Ectodermal cell (in vitro differentiated cells): ENCODE measurements around the gene KRT40.

Experiments
- H3K27ac ChIP-seq: 2 replicates; pipeline ENCODE4 v1.7.0; 2013; ENCODE audit warnings: mild to moderate bottlenecking, low read depth, low read length; ENCODE audit not compliant: insufficient read depth, poor library complexity, severe bottlenecking
- H3K27me3 ChIP-seq: 2 replicates; pipeline ENCODE4 v1.7.0; 2013; ENCODE audit warnings: mild to moderate bottlenecking, low read length; ENCODE audit not compliant: insufficient read depth, control insufficient read depth, poor library complexity, severe bottlenecking
- H3K36me3 ChIP-seq: one replicate; pipeline ENCODE4 v1.7.0; 2013; ENCODE audit warnings: low read length; ENCODE audit not compliant: control insufficient read depth, insufficient read depth
- H3K4me1 ChIP-seq: one replicate; pipeline ENCODE4 v1.7.0; 2013; ENCODE audit warnings: low read length; ENCODE audit not compliant: control insufficient read depth, insufficient read depth
- H3K4me3 ChIP-seq: 2 replicates; pipeline ENCODE4 v1.7.0; 2013; ENCODE audit warnings: low read depth, low read length, control low read depth; ENCODE audit not compliant: insufficient read depth
- H3K9me3 ChIP-seq: 2 replicates; pipeline ENCODE4 v1.7.0; 2013; ENCODE audit warnings: mild to moderate bottlenecking, low read length, moderate library complexity; ENCODE audit not compliant: control insufficient read depth
- WGBS, 2 experiments: methylation state at CpG; one replicate each; pipeline ENCODE4 v1.1.7; 2013; ENCODE audit warnings: missing lambda C conversion rate in 2 of 2; 5-methylcytosine and 5-hydroxymethylcytosine counted together

Gene KRT40

DNA sequence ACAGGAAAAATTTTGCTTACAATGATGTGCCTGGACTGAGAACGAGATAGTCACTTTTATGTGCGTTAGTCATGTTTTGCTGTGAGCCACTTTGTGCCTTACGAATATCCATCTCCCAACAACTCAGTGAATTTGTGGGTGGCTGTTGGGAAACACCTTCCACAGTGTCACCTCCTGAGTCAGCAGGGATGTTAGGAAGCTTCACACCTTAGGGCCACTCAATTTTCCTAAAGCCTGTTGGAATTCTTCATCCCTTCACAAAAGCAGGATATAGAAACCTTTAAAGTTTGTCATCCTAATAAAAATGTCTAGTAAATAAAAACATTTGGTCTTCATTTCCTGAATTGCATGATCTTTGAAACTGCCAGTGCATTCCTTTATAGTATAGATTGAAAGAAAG, 29.1 kb upstream of the KRT40 start:
- H3K36me3 ChIP-seq: no peaks in the 10 kb centered on the region
- H3K4me3 ChIP-seq: no peak overlapping the region
- H3K27ac ChIP-seq: no peak overlapping the region
- peaks cover 6% of the 10 kb centered on the region for H3K4me1 ChIP-seq
- 95 to 98% methylated on average over 3 of the region's 3 CpGs for WGBS, 2 experiments
- no peaks in the 10 kb centered on the region for H3K9me3 ChIP-seq
- no peaks in the 10 kb centered on the region for H3K27me3 ChIP-seq

DNA sequence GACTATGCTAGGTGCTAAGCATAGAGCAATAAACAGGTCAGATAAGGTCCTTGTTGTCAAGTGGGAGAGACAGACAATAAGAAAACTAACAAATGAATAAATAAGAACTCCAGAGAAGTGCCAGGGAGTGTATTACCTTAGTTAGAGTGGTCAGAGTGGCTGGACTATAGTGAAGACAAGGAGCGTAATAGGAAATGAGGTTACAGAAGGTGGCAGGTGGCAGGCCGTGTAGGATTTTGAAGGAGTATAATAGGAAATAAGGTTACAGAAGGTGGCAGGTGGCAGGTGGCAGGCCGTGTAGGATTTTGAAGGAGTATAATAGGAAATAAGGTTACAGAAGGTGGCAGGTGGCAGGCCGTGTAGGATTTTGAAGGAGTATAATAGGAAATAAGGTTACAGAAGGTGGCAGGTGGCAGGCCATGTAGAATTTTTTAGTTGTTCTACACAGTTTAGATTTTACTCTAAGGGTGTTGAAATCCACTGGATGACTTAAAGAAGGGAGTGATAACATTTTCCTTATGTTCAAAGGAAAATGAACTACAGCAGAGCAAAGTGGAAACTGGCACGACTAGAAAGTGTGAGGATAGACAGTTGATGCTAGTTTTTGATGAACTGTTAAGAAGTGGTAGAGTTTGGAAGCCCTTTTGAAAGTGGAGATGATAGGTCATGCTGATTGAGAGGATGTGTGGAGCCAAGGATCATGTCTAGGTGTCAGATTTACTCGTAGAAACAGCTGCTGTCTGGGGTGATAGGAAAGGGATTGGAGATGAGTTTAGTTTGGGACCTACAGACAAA, 28.4 kb upstream of the KRT40 start:
- Histone ChIP-seq H3K27me3 (no peaks in the 10 kb centered on the region), H3K27ac (no peak overlapping the region), H3K36me3 (no peaks in the 10 kb centered on the region), H3K4me1 (peaks cover 6% of the 10 kb centered on the region), H3K9me3 (no peaks in the 10 kb centered on the region), H3K4me3 (no peak overlapping the region)
- WGBS, 2 experiments: 89 to 92% methylated on average over 6 of the region's 6 CpGs

DNA sequence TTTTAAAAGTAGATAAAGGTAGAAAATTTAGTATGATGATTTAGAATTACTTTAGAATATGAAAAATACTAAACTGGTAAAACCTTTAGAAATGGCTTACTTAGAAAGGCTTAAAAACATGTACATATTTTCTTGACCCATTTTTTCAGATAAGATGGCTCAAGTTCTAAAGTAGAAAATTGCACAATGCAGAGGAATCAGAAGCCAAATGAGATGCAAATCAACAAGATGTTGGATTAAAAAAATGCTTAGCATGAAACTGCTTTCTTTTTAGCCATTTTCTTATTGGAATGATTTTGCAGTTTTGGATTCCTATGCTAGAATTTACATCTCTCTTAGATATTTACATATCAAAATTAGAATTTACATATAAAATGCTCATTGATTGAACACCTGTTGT, 26.3 kb upstream of the KRT40 start:
- H3K4me1 ChIP-seq: peaks cover 6% of the 10 kb centered on the region
- H3K27me3 ChIP-seq: no peaks in the 10 kb centered on the region
- H3K9me3 ChIP-seq: no peaks in the 10 kb centered on the region
- no peak overlapping the region for H3K27ac ChIP-seq
- H3K4me3 ChIP-seq: no peak overlapping the region
- H3K36me3 ChIP-seq: no peaks in the 10 kb centered on the region

DNA sequence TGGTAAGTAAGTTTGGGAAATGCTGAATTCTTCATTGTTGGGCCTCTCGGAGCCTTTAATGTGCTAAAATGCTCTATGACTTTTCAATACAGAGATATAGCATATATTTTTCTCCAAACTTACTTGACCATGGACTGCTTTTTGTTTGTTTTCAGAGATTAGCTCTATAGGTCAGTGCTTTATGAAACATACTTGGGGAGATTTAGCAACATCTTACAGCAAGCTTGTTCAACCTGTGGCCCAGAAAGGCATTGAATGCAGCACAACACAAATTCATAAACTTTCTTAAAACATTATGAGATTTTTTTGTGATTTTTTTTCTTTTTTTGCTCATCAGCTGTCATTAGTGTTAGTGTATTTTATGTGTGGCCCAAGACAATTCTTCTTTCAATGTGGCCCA, 25.8 kb upstream of the KRT40 start:
- H3K4me1 ChIP-seq: peaks cover 6% of the 10 kb centered on the region
- H3K4me3 ChIP-seq: no peak overlapping the region
- H3K36me3 ChIP-seq: no peaks in the 10 kb centered on the region
- peak overlapping the region; percentile 28 for H3K27ac ChIP-seq
- H3K27me3 ChIP-seq: no peaks in the 10 kb centered on the region
- H3K9me3 ChIP-seq: no peaks in the 10 kb centered on the region
- WGBS, 2 experiments: 100% methylated on average over 1 of the region's 1 CpG; no CpG with 5 or more reads in 1 of the 2 experiments

DNA sequence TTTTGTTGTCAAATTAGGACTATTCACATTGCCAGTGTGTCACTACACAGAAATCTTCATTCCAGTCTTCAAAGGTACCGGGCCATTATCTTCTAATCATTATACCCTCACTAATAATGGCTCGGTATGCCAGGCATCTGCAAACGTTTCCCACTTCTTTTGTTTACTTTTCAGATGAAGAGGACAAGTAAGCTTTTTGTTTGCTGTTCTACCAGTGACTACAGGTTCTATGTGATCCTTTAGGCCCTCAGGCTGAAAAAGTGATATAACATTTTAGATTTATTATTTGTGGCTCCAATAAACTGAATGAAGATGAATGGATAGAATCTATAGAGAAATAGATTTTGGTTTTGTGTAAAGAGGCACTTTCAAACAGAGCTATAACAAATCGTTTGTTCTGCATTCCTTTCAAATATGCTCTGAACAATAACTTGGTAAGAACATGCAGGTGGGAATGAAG, 25.2 kb upstream of the KRT40 start:
- Histone ChIP-seq H3K36me3 (no peaks in the 10 kb centered on the region), H3K4me3 (no peak overlapping the region), H3K9me3 (no peaks in the 10 kb centered on the region), H3K4me1 (peaks cover 6% of the 10 kb centered on the region), H3K27me3 (no peaks in the 10 kb centered on the region), H3K27ac (no peak overlapping the region)
- 66 to 72% methylated on average over 4 of the region's 4 CpGs for WGBS, 2 experiments

DNA sequence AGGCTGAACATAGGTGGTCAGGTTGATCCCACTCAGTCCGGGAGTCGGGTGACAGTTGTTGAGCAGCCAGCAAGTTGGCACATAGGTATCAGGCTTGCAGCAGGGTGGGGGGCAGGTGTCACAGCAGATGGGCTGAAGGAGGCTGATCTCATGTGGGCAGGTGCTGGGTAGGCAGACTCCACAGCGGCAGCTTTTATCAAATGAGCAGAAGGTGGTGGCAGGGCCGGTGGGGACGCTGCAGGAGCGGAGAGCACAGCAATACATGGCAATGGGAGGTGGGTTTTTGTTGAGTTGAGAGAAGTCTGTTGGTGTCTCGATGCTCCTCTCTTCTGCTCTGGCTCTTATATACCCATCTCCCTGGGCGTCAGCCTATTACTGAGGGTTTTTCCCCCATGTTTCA, 24.7 kb upstream of the KRT40 start, which contains the start of gene KRTAP3-1:
TSS of gene KRTAP3-1 (minus strand) at position 318 of the 400 bp plus-strand sequence. CDS start at position 264, 54 bp downstream.
- H3K27ac ChIP-seq: peak within 1 kb of the TSS; percentile 28
- H3K4me3 ChIP-seq: no peak within 1 kb of the TSS
- H3K36me3 ChIP-seq: no peaks in the 10 kb centered on the region
- H3K9me3 ChIP-seq: no peaks in the 10 kb centered on the region
- 91 to 95% methylated on average over 6 to 7 of the region's 8 CpGs for WGBS, 2 experiments
- no peaks in the 10 kb centered on the region for H3K27me3 ChIP-seq
- H3K4me1 ChIP-seq: peaks cover 6% of the 10 kb centered on the region

DNA sequence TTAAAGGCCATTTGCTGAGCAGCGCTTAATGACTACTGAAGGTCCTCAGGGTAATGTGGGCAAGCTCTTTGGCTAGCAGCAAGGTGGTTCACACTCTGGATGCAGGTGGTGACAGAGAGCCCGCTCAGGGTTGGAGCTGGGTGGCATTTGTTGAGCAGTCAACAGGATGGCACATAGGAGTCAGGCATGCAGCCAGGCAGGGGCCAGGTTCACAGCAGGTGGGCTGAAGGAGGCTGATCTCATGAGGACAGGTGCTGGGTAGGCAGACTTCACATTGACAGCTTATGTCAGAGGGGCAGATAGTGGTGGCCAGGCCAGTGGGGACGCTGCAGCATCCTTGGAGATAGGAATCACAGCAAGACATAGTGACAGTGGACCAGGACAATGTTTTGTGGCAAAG, 20.3 kb upstream of the KRT40 start:
- H3K4me3 ChIP-seq: no peak overlapping the region
- no peak overlapping the region for H3K27ac ChIP-seq
- 94 to 98% methylated on average over 3 of the region's 3 CpGs for WGBS, 2 experiments
- H3K9me3 ChIP-seq: no peaks in the 10 kb centered on the region
- no peaks in the 10 kb centered on the region for H3K27me3 ChIP-seq
- H3K4me1 ChIP-seq: peaks cover 6% of the 10 kb centered on the region
- no peaks in the 10 kb centered on the region for H3K36me3 ChIP-seq

DNA sequence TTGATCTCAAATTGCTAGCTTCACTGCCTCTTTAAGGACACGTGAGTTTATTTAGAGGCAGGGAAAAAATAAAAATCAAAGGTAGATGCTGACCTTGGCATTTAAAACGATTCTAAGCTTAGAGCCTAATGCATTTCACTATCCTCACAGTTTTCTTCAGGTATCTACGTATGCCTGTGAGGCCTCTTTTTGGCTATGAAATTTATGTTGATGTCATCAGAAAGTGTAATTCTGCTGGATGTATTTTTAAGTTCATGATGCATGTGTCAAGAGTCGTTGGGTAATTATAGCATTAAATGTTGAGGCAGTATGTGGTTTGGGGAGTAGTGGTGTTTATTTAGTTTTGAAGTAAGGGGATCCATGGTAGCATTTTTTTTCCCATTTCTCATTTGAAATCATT, 19.8 kb upstream of the KRT40 start:
- Histone ChIP-seq H3K27ac (no peak overlapping the region), H3K9me3 (no peaks in the 10 kb centered on the region), H3K4me3 (no peak overlapping the region), H3K27me3 (no peaks in the 10 kb centered on the region), H3K36me3 (no peaks in the 10 kb centered on the region), H3K4me1 (peaks cover 4% of the 10 kb centered on the region)
- 88 to 94% methylated on average over 4 of the region's 4 CpGs for WGBS, 2 experiments

DNA sequence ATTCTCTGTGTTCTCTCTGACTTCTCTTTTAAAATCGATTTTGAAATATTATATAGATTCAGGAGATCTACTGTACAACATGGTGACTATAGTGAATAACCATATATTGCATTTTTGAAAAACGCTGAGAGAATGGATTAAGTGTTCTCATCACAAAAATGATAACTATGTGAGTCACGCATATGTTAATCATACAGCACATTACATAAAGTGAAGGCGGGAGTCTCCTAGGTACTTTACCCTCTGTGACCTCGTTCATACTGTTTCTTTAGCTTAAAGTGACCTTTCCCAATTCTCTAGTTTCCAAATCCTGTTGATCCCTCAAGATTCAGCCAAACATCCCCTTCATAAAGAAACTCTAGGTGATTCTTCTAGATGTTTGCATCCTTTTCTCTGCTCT, 18.7 kb upstream of the KRT40 start:
- Histone ChIP-seq H3K27ac (no peak overlapping the region), H3K36me3 (no peaks in the 10 kb centered on the region), H3K4me3 (no peak overlapping the region), H3K27me3 (no peaks in the 10 kb centered on the region), H3K9me3 (no peaks in the 10 kb centered on the region), H3K4me1 (no peaks in the 10 kb centered on the region)
- WGBS, 2 experiments: 81 to 89% methylated on average over 4 to 5 of the region's 5 CpGs

DNA sequence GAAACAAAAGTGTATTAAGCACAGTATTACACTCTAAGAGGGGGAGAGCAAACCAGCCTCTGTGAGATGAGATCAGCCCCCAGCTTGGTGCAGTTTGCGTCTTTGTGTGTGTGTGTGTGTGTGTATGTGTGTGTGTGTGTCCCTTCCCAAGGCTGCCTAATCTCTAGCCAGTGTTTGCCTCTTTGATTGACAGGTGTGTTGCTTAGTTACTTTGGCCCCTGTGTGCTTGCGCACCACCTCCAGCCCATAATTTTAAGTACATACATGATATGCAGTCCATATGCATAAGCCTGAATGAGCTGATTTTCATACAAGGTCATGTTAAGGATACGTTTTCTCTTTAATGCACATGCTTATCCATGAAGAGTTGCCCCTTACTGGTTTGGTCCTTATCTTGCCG, 17.7 kb upstream of the KRT40 start:
- H3K4me1 ChIP-seq: no peaks in the 10 kb centered on the region
- no peaks in the 10 kb centered on the region for H3K36me3 ChIP-seq
- no peaks in the 10 kb centered on the region for H3K9me3 ChIP-seq
- H3K4me3 ChIP-seq: no peak overlapping the region
- no peak overlapping the region for H3K27ac ChIP-seq
- no peaks in the 10 kb centered on the region for H3K27me3 ChIP-seq
- WGBS, 2 experiments: 90 to 99% methylated on average over 4 of the region's 4 CpGs
